GM21528 (cell line): ENCODE results near the gene ZNF473.
"Not testable (repeated sequence)": the region's sequence is repeated elsewhere in the genome, so short reads cannot be mapped to it uniquely, and the experiment has no call there.

ENCODE experiments used
- ATAC-seq: cut with Tn5 transposase; IDR thresholded peaks from one replicate; pipeline ENCODE4 v1.9.1; 2021; ENCODE audit warnings: mild to moderate bottlenecking, moderate library complexity; ENCODE audit not compliant: unreplicated experiment, low FRiP score

Gene ZNF473

DNA sequence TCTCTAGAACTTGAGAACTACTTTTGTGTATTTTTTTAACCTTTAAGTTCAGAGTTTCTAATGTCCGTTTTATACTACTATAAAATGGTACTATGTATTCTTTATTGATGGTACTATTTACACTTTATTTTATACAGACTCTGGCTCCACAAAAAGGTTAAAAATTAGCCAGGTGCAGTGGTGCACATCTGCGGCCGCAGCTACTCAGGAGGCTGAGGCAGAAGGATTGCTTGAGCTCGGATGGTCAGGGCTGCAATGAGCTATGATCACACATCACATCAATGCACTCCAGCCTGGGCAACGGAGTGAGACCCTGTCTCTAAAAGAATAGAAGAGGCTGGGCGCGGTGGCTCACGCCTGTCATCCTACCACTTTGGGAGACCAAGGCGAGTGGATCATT lies 66.0 kb downstream of the ZNF473 start:
- ATAC-seq = not testable (repeated sequence)

DNA sequence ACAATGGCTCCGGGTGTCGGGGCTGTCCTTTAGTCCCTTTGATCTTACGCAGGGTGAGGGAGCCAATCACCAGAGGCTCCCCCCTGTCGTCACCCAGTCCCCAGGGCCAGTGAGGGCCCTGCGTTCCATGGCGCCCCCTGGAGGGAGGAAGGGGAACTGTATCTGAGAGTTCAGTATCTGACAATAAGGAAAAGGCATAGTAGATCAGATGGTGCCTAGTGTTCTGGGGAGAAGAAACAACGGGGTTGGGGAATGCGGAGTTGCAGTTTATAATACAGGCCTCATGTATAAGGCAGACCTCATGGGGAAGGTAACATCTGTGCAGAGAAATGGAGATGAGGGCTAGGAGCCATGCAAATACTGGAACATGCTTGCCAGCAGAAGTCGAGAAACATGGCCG lies 66.8 kb downstream of the ZNF473 start:
- ATAC-seq = not testable (repeated sequence)

DNA sequence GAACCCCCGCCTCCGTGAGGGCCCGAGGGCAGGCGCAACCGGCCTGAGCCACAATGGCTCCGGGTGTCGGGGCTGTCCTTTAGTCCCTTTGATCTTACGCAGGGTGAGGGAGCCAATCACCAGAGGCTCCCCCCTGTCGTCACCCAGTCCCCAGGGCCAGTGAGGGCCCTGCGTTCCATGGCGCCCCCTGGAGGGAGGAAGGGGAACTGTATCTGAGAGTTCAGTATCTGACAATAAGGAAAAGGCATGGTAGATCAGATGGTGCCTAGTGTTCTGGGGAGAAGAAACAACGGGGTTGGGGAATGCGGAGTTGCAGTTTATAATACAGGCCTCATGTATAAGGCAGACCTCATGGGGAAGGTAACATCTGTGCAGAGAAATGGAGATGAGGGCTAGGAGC lies 72.1 kb downstream of the ZNF473 start:
- not testable (repeated sequence) for ATAC-seq

DNA sequence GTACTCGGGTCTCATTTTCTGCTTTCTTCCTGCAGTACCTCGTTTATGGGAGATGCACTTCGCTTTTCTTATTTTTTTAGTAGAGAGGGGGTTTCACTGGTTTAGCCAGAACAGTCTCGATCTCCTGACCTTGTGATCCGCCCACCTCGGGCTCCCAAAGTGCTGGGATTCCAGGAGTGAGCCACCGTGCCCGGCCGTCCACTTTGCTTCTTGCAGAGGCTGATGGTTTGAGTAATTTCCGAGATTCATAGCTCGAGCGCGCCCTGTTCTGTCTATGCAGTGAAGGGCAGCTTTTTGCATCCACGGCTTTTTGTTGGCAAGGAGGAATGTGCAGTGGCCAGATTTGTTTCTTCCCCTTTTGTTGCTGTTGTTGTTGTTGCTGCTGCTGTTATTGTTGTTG lies 73.1 kb downstream of the ZNF473 start:
- ATAC-seq = not testable (repeated sequence)

DNA sequence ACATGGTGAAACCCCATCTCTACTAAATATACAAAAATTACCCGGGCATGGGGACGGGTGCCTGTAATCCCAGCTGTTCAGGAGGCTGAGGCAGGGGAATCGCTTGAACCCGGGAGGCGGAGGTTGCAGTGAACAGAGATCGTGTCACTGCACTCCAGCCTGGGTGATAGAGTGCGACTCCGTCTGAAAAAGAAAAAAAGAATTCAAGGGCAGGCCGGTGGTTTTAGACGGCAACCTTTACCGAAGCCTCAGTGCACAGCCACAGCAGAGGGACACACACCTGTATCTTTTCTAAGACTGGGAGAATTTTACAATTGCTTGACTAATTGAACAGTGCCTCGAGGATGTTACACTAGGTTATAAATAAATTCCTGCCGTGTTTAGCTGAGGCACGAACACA lies 73.9 kb downstream of the ZNF473 start:
- not testable (repeated sequence) for ATAC-seq

DNA sequence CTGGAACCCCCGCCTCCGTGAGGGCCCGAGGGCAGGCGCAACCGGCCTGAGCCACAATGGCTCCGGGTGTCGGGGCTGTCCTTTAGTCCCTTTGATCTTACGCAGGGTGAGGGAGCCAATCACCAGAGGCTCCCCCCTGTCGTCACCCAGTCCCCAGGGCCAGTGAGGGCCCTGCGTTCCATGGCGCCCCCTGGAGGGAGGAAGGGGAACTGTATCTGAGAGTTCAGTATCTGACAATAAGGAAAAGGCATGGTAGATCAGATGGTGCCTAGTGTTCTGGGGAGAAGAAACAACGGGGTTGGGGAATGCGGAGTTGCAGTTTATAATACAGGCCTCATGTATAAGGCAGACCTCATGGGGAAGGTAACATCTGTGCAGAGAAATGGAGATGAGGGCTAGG lies 75.1 kb downstream of the ZNF473 start:
- not testable (repeated sequence) for ATAC-seq
